Natural killer cell (primary cell): ENCODE results near the gene TMEM239. TPM values are rescaled to one million over a fixed set of nuclear protein-coding genes. Genes with fewer than 3 reads are reported as not detected.

ENCODE experiments used
- ATAC-seq, 3 donors: fragments of 150-1000 bp in 2 of 3; fragments of 200-7000 bp in 1 of 3; cut with Tn5 transposase; 1 replicate in 1 of 3; 2 replicates in 2 of 3; pipeline ENCODE4 v1.10.0; 2021; ENCODE audit warnings: mild to moderate bottlenecking in 2 of 3, moderate library complexity in 2 of 3
- DNase-seq, 2 donors: peaks; one replicate each; pipeline versions ENCODE4 v3.0.0 to v3.0.0-alpha.2; 2013 to 2021; ENCODE audit warnings: mixed read lengths in 1 of 2
- H3K27ac ChIP-seq: one replicate; pipeline ENCODE4 v1.5.1; 2013; ENCODE audit warnings: mild to moderate bottlenecking, low read length
- H3K27me3 ChIP-seq: one replicate; pipeline ENCODE4 v1.6.1; 2013; ENCODE audit warnings: low read length; ENCODE audit not compliant: control insufficient read depth, insufficient read depth
- H3K36me3 ChIP-seq: one replicate; pipeline ENCODE4 v1.6.1; 2013; ENCODE audit warnings: low read length; ENCODE audit not compliant: control insufficient read depth, insufficient read depth
- H3K4me1 ChIP-seq: one replicate; pipeline ENCODE4 v1.6.1; 2013; ENCODE audit warnings: low read length; ENCODE audit not compliant: control insufficient read depth, insufficient read depth
- H3K4me3 ChIP-seq: one replicate; pipeline ENCODE4 v1.5.1; 2013; ENCODE audit warnings: low read length
- H3K9me3 ChIP-seq: one replicate; pipeline ENCODE4 v1.6.1; 2013; ENCODE audit warnings: low read length; ENCODE audit not compliant: control insufficient read depth, insufficient read depth
- H3K27ac Mint-ChIP-seq, 2 donors: one replicate each; pipeline ENCODE4 v1.8.0; 2022; ENCODE audit warnings: mild to moderate bottlenecking in 2 of 2, mixed read lengths in 2 of 2, moderate library complexity in 1 of 2
- H3K27me3 Mint-ChIP-seq, 2 donors: one replicate each; pipeline ENCODE4 v1.8.0; 2022; ENCODE audit warnings: low read depth in 2 of 2, mixed read lengths in 2 of 2
- H3K36me3 Mint-ChIP-seq: one replicate; pipeline ENCODE4 v1.8.0; 2022; ENCODE audit warnings: mixed read lengths
- H3K4me1 Mint-ChIP-seq, 2 donors: one replicate each; pipeline ENCODE4 v1.8.0; 2022; ENCODE audit warnings: mixed read lengths in 2 of 2
- H3K4me3 Mint-ChIP-seq: one replicate; pipeline ENCODE4 v1.8.0; 2022; ENCODE audit warnings: mild to moderate bottlenecking, moderate library complexity, mixed read lengths
- H3K9me3 Mint-ChIP-seq, 2 donors: one replicate each; pipeline ENCODE4 v1.8.0; 2022; ENCODE audit warnings: mixed read lengths in 2 of 2
- WGBS: methylation state at CpG from one replicate; pipeline ENCODE4 v1.1.7; 2013; ENCODE audit warnings: missing lambda C conversion rate; ENCODE audit not compliant: insufficient coverage; 5-methylcytosine and 5-hydroxymethylcytosine counted together
- intact Hi-C: fragments of 100-400 bp; cut with micrococcal nuclease; formaldehyde crosslinking; loops from one replicate; pipeline ENCODE4 v1.14.2; 2022
- total RNA-seq, 4 donors: library from RNA; stranded (reverse); fragments of 120-200 nt in 1 of 4; gene quantifications; one replicate each; pipeline versions ENCODE4 v1.2.3 to v1.2.4, GENCODE V29; 2013 to 2022
- TF ChIP-seq, protein P1 (sequence below): fragments of 200-600 bp; IDR thresholded peaks from one replicate; pipeline ENCODE4 v1.8.0; 2022; ENCODE audit warnings: antibody characterized with exemption

The TMEM239 gene
- total RNA-seq, 3 donors from 2014 or later (not counting 1 experiment from before 2014, with no cell fraction given): not detected

DNA sequence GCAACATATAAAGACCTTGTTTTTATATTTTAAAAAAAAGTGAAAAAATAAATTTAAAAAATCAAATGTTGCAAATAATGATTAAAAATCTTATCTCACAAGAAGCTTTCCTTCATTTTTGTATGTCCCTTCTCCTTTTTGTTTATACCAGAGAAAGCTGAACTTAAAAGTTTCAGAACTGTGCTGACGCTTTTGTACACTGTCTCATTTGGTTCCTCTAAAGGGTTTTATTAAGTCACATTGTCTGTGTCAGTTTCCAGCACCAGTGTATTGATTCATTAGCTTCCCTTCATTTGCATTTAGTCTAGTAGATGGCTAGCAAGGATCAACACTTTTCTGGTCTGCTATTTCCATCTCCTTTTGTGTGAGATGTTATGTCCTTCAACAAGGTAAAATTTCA, 17.6 kb downstream of the TMEM239 start:
- WGBS: 100% methylated on average over 1 of the region's 1 CpG
- DNase-seq (no peak), ATAC-seq (no peak)
- H3K36me3 ChIP-seq: peaks cover 3% of the 10 kb centered on the region
- H3K27me3 ChIP-seq: peaks cover 4% of the 10 kb centered on the region
- Mint-ChIP-seq H3K9me3 (no peaks in the 10 kb centered on the region), H3K27me3 (peaks cover 3 to 6% of the 10 kb centered on the region in 2 donors), H3K4me3 (no peak overlapping the region), H3K4me1 (peaks cover 0 to 14% of the 10 kb centered on the region in 2 donors), H3K27ac (no peak overlapping the region), H3K36me3 (no peaks in the 10 kb centered on the region)
- intact Hi-C loops: no loop called here
- no peak overlapping the region for H3K27ac ChIP-seq
- no peaks in the 10 kb centered on the region for H3K9me3 ChIP-seq
- TF ChIP-seq, protein P1, sequence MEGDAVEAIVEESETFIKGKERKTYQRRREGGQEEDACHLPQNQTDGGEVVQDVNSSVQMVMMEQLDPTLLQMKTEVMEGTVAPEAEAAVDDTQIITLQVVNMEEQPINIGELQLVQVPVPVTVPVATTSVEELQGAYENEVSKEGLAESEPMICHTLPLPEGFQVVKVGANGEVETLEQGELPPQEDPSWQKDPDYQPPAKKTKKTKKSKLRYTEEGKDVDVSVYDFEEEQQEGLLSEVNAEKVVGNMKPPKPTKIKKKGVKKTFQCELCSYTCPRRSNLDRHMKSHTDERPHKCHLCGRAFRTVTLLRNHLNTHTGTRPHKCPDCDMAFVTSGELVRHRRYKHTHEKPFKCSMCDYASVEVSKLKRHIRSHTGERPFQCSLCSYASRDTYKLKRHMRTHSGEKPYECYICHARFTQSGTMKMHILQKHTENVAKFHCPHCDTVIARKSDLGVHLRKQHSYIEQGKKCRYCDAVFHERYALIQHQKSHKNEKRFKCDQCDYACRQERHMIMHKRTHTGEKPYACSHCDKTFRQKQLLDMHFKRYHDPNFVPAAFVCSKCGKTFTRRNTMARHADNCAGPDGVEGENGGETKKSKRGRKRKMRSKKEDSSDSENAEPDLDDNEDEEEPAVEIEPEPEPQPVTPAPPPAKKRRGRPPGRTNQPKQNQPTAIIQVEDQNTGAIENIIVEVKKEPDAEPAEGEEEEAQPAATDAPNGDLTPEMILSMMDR: no peak
- no peak overlapping the region for H3K4me3 ChIP-seq
- H3K4me1 ChIP-seq: peaks cover 3% of the 10 kb centered on the region

DNA sequence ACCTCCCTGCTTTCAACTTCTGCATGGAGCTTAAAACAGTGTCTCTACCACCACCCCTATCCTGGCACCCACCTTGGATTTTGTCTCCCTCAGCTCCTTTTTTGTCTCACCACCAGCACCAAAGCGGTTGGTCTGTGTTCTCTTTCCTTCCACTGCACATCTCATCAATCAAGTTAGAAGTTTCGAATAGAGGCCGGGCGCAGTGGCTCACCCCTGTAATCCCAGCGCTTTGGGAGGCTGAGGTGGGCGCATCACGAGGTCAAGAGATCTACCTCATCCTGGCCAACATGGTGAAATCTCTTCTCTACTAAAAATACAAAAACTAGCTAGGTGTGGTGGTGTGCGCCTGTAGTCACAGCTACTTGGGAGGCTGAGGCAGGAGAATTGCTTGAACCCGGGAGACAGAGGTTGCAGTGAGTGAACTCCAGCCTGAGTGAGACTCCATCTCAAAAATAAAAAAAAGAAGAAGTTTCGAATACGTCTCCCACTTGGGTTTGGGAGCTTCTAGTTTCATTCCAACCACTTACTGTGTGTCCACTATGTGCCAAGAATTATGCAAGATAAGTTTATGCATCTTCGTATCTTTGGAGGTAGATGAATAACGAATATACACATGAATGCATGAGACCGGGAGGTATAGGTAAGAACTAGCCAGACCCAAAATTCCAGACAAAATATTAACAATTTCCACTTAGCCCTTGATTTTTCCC, 18.4 kb downstream of the TMEM239 start:
- no peaks in the 10 kb centered on the region for H3K36me3 Mint-ChIP-seq
- no peak for ATAC-seq
- no peaks in the 10 kb centered on the region for H3K27me3 ChIP-seq
- DNase-seq: no peak
- no peak overlapping the region for H3K27ac Mint-ChIP-seq
- intact Hi-C loops: no loop called here
- peaks cover 0 to 2% of the 10 kb centered on the region in 2 donors for H3K27me3 Mint-ChIP-seq
- H3K4me1 Mint-ChIP-seq: peaks cover 5 to 20% of the 10 kb centered on the region in 2 donors
- H3K4me3 Mint-ChIP-seq: no peak overlapping the region
- H3K9me3 ChIP-seq: no peaks in the 10 kb centered on the region
- H3K27ac ChIP-seq: no peak overlapping the region
- H3K4me1 ChIP-seq: peaks cover 11% of the 10 kb centered on the region
- no peak overlapping the region for H3K4me3 ChIP-seq
- peaks cover 3% of the 10 kb centered on the region for H3K36me3 ChIP-seq
- WGBS: 90% methylated on average over 11 of the region's 14 CpGs
- no peaks in the 10 kb centered on the region for H3K9me3 Mint-ChIP-seq
- TF ChIP-seq, protein P1: no peak

DNA sequence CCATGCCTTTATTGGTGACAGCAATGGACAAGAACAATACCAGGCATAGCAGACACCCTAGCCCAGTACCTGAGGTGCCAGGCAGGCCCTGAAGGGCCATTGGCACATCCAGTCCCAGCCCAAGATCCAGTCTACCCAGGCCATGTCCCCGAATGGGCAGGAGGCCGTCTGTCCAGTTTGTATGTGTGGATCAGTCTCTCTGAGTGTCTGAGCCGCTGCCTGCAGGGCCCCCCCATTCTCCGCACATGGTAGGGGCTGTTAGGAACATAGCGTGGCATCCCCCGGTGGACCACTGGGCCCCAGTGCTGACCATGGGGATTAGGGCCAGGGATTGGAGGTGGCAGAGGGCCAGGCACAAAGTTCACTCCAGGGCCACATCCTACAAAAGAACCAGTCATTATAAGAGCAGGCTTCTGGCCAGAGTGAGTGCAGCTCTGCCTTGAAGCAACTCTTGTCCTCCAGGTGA, 19.2 kb downstream of the TMEM239 start:
- Mint-ChIP-seq H3K4me3 (no peak overlapping the region), H3K27me3 (no peaks in the 10 kb centered on the region), H3K27ac (no peak overlapping the region), H3K36me3 (no peaks in the 10 kb centered on the region), H3K9me3 (no peaks in the 10 kb centered on the region), H3K4me1 (peaks cover 7 to 25% of the 10 kb centered on the region in 2 donors)
- ATAC-seq (no peak), DNase-seq (no peak)
- H3K9me3 ChIP-seq: no peaks in the 10 kb centered on the region
- H3K4me3 ChIP-seq: no peak overlapping the region
- peaks cover 3% of the 10 kb centered on the region for H3K36me3 ChIP-seq
- peaks cover 15% of the 10 kb centered on the region for H3K4me1 ChIP-seq
- no peaks in the 10 kb centered on the region for H3K27me3 ChIP-seq
- WGBS: 98% methylated on average over 6 of the region's 6 CpGs
- TF ChIP-seq, protein P1: no peak
- intact Hi-C loops: no loop called here
- H3K27ac ChIP-seq: no peak overlapping the region

DNA sequence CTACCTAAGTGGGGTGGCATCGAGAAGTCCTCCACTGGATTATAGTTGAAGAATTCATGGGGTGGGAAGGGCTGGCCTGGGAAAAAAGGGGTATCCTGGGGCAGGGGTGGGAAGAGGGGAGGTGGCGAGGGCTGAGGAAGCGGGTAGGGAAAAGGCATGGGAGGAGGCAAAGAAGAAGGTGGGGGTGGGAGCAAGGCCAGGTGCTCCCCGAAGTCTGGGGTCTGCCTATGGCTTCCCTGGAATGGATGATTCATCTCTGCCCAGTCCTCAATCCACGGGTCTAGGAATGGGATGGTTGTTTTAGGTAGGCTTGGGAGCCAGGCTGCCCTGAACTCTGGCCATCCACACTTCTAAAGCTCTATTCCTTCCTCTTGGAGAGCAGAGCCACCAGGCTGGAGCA, 19.9 kb downstream of the TMEM239 start:
- H3K9me3 ChIP-seq: no peaks in the 10 kb centered on the region
- TF ChIP-seq, protein P1: no peak
- H3K27me3 ChIP-seq: no peaks in the 10 kb centered on the region
- intact Hi-C loops: no loop called here
- H3K4me3 ChIP-seq: no peak overlapping the region
- no peak overlapping the region for H3K27ac ChIP-seq
- peaks cover 3% of the 10 kb centered on the region for H3K36me3 ChIP-seq
- no peak overlapping the region for H3K4me3 Mint-ChIP-seq
- no peaks in the 10 kb centered on the region for H3K9me3 Mint-ChIP-seq
- H3K27ac Mint-ChIP-seq: no peak overlapping the region
- H3K4me1 Mint-ChIP-seq: peaks cover 7 to 29% of the 10 kb centered on the region in 2 donors
- no peaks in the 10 kb centered on the region for H3K36me3 Mint-ChIP-seq
- no peak for ATAC-seq
- 93% methylated on average over 5 of the region's 5 CpGs for WGBS
- peaks cover 16% of the 10 kb centered on the region for H3K4me1 ChIP-seq
- no peaks in the 10 kb centered on the region for H3K27me3 Mint-ChIP-seq
- no peak for DNase-seq
